Left ventricle myocardium superior (tissue), 1 donor: Measurements from ENCODE around the gene STARD3. TPM values are rescaled to one million over a fixed set of nuclear protein-coding genes. Genes with fewer than 3 reads are reported as not detected.

Source experiments
- ATAC-seq: fragments of 200-7000 bp; cut with Tn5 transposase; one replicate; pipeline ENCODE4 v1.9.1; 2020; ENCODE audit warnings: mild to moderate bottlenecking, moderate library complexity
- DNase-seq: peaks from one replicate; pipeline ENCODE4 v3.0.0-alpha.2; 2020
- intact Hi-C: fragments of 100-400 bp; cut with micrococcal nuclease; formaldehyde crosslinking; loops from one replicate; pipeline ENCODE4 v1.11.0; 2022
- total RNA-seq: library from RNA; stranded (reverse); fragmentation: NEBNext Ultra II Directional; extraction: Animal tissue kit (Norgen Biotek cat#: 25700); gene quantifications from one replicate; pipeline ENCODE4 v1.2.1, GENCODE V29; 2021
- donor health status: DM: no; HTN: yes; CAD: no; lungs with severe emphysema.

STARD3 gene
- total RNA-seq, 1 donor from 2014 or later = 18.7 TPM

DNA sequence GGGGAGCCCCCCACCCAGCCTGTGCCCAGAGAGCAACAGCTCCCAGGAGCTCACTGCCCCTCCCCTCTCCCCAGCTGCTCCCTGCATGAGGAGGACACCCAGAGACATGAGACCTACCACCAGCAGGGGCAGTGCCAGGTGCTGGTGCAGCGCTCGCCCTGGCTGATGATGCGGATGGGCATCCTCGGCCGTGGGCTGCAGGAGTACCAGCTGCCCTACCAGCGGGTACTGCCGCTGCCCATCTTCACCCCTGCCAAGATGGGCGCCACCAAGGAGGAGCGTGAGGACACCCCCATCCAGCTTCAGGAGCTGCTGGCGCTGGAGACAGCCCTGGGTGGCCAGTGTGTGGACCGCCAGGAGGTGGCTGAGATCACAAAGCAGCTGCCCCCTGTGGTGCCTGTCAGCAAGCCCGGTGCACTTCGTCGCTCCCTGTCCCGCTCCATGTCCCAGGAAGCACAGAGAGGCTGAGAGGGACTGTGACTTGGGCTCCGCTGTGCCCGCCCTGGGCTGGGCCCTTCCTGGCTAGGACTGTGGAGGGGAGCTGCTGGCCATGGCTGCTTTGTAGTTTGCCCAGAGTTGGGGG, 28.8 kb downstream of the STARD3 start:
- intact Hi-C loops = no loop called here
- DNase-seq = peak; percentile 62
- ATAC-seq = peak; percentile 1

DNA sequence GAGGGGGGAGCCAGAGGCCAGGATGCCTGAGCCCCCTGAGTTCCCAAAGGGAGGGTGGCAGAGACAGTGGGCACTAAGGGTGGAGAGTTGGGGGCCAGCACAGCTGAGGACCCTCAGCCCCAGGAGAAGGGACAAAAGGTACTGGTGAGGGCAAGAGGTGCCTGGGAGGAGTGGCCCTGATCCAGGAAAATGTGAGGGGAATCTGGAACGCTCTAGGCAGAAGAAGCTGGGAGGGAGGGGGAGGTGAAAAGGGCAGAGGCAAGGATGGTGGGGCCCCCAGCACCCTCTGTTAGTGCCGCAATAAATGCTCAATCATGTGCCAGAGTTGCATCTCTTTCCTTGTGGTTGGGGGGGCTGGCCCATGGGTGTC, 29.3 kb downstream of the STARD3 start:
- DNase-seq = no peak
- no peak for ATAC-seq
- intact Hi-C loops = no loop called here

DNA sequence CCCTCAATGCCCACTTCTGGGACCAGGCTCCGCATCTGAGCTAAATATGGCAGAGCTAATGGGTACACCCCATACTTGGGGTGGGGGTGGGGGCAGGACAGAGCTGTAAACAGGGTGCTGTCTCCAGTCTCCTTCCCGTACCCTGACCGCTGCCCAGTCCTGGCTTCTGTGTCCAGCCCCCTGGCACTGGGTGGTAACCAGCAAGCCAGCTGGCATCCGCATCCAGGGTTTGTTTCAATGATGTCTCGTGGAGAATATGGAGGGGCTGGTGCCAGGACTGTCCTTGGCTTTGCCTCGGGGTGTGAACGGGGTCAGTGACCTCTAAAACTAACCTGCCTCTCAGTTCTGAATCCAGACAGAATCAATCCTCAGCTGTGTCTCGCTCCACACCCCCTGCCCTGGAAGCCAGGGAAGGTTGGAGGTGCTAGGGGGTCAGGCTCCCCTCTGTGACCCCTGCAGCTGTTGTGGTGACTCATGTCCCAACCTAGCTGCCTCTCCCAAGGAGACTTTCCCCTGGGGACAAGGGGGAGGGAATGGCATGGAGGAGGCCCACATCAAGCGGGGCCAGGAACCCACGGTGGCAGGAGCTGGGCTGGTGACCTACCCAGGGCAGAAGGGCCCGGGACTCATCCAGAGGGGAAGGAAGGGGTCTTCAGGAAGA, 29.8 kb downstream of the STARD3 start:
- peak; percentile 48 for ATAC-seq
- DNase-seq = peak; percentile 88
- intact Hi-C loops = no loop called here

DNA sequence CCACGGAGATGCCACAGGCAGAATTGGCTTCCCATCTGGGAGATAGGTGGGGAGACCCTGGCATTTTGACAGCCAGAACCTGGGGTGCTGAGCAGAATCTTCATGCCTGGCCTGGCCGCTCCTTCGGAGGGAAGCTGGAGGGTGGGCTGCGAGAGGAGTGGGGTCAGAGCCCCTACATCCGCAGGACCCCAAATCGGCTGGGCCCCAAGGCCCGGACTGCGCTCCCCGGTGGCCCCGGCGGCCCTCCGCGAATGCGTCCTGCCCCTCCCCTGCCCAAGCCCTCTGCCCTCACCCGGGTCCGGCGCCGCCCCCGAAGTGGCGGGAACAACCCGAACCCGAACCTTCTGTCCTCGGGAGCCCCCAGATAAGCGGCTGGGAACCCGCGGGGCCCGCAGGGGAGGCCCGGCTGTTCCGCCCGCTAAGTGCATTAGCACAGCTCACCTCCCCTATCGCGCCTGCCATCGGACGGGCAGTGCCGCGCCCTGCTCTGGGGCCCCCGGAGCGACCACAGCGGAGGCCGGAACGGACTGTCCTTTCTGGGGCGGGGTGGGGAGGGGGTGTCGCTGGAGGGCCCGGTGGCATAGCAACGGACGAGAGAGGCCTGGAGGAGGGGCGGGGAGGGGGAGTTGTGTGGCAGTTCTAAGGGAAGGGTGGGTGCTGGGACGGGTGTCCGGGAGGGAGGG, 30.5 kb downstream of the STARD3 start:
- intact Hi-C loops = no loop called here
- DNase-seq (peak; percentile 79), ATAC-seq (peak; percentile 14)

DNA sequence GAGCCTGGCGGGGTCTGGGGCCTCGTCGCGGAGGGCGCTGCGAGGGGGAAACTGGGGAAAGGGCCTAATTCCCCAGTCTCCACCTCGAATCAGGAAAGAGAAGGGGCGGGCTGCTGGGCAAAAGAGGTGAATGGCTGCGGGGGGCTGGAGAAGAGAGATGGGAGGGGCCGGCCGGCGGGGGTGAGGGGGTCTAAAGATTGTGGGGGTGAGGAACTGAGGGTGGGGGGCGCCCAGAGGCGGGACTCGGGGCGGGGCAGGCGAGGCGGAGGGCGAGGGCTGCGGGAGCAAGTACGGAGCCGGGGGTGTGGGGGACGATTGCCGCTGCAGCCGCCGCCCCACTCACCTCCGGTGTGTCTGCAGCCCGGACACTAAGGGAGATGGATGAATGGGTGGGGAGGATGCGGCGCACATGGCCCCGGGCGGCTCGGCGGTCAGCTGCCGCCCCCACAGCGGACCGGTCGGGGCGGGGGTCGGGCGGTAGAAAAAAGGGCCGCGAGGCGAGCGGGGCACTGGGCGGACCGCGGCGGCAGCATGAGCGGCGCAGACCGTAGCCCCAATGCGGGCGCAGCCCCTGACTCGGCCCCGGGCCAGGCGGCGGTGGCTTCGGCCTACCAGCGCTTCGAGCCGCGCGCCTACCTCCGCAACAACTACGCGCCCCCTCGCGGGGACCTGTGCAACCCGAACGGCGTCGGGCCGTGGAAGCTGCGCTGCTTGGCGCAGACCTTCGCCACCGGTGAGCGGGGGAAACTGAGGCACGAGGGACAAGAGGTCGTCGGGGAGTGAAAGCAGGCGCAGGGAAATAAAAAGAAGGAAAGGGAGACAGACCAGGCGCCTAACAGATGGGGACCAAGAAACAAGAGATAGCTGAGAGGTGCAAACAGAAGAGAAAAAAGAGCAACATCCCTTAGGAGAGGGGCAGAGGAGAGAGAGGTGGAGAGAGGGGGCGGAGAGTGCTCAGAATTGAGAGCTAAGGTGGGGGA, 31.3 kb downstream of the STARD3 start, which contains the start of gene PNMT:
Gene PNMT (plus strand): TSS at position 509 of the 980 bp plus-strand sequence. CDS start 23 bp downstream, at position 532.
- DNase-seq (peak; percentile 90), ATAC-seq (peak; percentile 3)
- intact Hi-C loops = no loop called here

DNA sequence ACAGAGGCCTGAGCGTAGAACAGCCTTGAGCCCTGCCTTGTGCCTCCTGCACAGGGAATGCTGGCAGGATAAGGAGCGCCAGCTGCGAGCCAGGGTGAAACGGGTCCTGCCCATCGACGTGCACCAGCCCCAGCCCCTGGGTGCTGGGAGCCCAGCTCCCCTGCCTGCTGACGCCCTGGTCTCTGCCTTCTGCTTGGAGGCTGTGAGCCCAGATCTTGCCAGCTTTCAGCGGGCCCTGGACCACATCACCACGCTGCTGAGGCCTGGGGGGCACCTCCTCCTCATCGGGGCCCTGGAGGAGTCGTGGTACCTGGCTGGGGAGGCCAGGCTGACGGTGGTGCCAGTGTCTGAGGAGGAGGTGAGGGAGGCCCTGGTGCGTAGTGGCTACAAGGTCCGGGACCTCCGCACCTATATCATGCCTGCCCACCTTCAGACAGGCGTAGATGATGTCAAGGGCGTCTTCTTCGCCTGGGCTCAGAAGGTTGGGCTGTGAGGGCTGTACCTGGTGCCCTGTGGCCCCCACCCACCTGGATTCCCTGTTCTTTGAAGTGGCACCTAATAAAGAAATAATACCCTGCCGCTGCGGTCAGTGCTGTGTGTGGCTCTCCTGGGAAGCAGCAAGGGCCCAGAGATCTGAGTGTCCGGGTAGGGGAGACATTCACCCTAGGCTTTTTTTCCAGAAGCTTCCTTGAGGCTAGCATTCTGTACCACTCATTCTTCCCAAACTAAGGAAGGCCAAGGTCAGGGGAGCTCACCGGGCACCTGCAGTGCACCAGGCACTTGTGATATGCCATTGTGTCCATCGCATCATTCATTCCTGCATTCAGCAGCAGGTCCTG, 33.2 kb downstream of the STARD3 start:
- DNase-seq (no peak), ATAC-seq (no peak)
- intact Hi-C loops = no loop called here

- ATAC-seq (no peak), DNase-seq (no peak)
- intact Hi-C loops = no loop called here
These were observed 33.8 kb downstream of the STARD3 start for GRCh38 chr17:39670746-39671145.

DNA sequence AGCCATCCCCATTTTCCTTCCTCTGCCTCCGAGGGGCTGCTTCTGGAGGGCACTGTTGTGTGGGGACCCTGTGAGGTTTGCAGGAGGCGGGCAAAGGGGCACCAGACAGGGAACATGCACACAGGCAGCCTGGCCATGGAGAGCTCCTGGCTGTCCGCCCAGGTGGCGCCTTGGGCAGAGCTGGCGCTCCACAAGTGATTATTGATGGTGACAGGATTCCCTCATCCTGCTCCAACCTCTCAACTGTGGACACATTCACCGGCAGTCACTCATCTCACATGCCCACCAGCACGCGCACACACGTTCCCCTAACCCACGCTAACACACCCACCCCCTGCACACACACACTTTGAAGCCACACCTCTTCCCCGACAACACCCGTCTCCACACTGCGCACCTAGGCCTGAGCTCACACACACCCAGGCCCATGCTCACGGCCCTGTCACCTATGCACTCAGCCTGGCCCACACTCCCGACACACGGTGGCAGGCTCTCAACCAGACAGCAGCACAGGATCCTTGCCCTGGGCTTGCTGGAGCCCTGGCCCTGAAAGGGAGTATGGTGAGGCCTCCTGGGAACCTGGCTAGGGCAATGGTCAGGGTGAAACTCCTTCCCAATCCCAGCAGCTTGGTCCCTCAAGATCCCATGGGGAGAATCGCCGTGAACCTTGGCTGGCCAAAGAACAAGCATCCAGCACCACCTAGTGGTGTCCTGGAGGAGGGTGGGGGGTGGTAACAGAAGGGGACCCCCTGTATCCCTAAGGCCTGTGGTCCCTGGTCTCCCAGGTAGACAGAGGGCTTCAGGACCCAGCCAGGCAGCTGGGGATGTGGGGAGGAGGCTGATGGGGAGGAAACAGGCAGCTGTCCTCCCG, 34.9 kb downstream of the STARD3 start:
- peak; percentile 29 for ATAC-seq
- DNase-seq = peak; percentile 89
- intact Hi-C loops = no loop called here

DNA sequence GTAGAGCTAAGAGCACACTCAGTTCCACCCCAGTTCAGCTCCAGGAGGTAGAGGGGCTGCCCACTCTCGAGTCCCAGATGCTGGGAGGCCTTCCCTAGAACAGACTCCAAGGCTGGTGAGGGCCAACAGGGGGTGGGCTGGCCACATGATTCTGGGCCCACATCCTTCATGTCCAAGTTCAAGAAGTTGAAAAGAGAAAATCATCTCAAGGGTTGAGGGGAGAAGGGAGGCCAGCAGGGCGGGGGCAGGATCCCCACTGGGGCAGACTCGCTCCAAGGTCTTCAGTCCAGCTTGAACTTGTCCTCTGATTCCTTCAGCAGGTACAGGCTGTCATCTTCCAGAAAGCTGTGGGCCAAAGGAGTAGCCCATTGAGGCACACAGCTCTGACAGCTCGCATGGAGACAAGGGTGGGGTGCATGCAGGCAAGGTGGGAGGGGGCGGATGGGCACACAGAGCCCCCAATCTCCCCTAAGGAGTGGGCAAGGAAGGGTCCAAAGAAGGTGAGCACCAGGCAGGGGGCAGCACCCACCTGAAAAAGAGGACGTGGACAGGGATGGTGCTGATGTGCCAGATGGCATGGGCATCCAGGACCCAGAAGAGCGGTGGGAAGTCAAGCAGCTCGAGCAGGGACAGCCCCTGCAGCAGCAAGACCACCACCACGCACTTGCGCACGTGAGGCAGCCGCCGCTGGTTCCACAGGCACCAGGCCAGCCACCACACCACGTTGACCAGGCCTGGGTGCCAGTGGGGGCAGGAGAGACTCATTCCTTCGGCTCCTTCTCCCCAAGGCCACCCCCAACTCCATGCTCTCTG, 35.8 kb downstream of the STARD3 start:
- intact Hi-C loops = no loop called here
- ATAC-seq = no peak
- peak; percentile 23 for DNase-seq

- intact Hi-C loops = no loop called here
- DNase-seq = no peak
- no peak for ATAC-seq
These were observed 36.6 kb downstream of the STARD3 start for GRCh38 chr17:39673335-39674081.

GRCh38 chr17:39674179-39674578, 37.2 kb downstream of the STARD3 start:
- no peak for ATAC-seq
- DNase-seq = no peak
- intact Hi-C loops = no loop called here

DNA sequence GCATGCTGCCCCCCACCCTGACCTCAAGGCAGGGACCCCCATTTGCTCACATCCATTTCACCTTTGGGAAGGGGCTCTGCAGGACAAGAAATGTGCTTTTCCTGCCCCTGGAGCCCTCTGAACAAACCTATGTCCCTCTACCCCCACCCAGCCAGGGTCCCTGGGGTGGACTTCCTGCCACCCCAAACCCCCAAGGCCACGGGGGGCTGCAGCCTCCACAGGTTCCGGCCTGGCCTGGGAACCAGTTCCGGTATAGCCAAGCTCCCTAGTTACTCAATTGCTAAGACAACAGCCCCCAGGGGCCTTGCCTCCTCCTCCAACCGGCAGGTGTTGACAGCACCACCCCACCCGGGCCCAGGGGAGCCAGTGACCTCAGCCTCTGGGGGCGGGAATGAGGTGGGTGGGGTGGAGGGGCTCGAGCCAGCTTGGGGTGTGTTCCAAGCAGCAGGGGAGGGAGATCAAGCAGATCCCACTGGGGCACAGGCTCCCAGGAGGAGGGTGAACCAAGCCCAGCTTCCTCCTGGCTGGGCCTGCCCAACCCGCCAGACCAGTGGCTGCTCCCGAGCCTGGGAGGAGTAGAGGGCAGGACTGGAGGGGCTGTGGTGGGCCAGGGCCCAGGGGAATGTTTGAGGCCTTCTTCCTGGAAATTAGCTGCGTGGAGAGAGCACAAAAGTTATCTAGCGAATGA, 37.9 kb downstream of the STARD3 start:
- ATAC-seq = peak; percentile 33
- intact Hi-C loops = no loop called here
- peak; percentile 71 for DNase-seq

GRCh38 chr17:39675390-39676082, 38.6 kb downstream of the STARD3 start:
- DNase-seq = no peak
- ATAC-seq = no peak
- intact Hi-C loops = no loop called here

GRCh38 chr17:39676198-39676819, 39.4 kb downstream of the STARD3 start:
- ATAC-seq (peak; percentile 40), DNase-seq (peak; percentile 90)
- intact Hi-C loops = no loop called here

DNA sequence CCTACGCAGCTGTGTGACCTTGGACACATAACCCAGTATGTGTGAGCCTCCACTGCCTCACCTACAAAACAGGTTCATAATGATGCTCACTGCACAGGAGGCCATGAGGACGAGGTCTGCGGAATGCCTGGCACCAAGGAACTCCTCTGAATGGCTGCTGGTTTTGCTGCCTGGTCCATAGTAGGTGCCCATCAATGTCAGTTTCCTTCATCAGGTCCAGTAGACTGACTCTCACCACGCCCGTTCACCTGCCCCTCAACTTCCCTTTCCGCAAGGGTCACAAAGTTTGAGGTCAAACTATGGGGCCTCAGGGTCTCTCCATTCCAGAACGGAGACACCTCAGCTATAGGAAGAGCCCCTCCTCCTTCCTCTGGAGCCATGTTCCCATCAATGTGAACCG, 40.1 kb downstream of the STARD3 start:
- ATAC-seq = no peak
- intact Hi-C loops = no loop called here
- DNase-seq = no peak
